ENCODE results near the gene PRR19.

Gene PRR19

DNA sequence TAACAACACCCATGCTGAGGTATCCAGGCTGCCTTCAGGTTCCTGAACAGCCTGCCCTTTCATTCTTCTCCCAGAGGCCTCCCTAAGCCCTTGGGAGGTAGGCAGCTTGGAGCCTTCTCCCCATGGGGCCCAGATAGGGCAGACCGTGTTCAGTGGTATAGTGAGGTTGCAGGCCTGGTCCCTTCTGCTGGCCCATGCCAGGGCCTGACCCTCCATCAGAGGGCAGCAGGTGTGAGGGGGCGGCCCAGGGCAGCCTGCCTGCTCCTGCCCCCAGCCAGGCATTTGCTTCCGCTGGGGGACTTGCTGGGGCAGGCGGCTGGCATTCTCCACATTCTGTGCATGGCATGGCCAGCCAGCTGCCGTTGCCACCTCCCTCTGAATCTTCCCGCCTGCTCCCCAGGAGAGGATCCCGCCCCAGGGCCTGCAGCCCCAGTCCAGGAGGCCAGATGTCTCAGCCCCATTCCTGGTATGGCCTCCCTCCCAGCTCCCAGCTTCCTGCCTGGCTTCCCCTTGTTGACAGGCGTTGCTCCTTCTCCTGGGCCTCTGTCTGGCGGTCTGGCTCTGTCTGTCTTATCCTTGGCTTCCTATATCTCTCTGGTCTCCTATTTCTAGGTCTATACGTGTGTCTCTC is 24.0 kb upstream of the PRR19 start:
- Histone ChIP-seq H3K4me3 (ENCODE audit: low read length) (no peak overlapping the region), H3K18ac (ENCODE audit: low read length) (no peak overlapping the region), H2BK15ac (replicated peaks; ENCODE audit: low read depth) (no peak overlapping the region), H3K4ac (ENCODE audit: low read depth, low read length) (no peak overlapping the region), H2AK5ac (ENCODE audit: low read length) (no peak overlapping the region), H4K8ac (ENCODE audit: low read depth, low read length) (no peak overlapping the region), H3K56ac (ENCODE audit: low read length) (no peak overlapping the region), H2BK5ac (ENCODE audit: low read length) (no peak overlapping the region), H2BK120ac (ENCODE audit: low read depth, low read length) (no peak overlapping the region), H3K4me1 (ENCODE audit: control insufficient read depth, low read depth, low read length) (peaks cover 9% of the 10 kb centered on the region), H3K36me3 (ENCODE audit: control insufficient read depth, insufficient read depth, low read length) (peaks cover 2% of the 10 kb centered on the region), H3K4me2 (ENCODE audit: low read length) (no peak overlapping the region), H3K79me2 (ENCODE audit: control insufficient read depth, insufficient read depth, low read length) (no peaks in the 10 kb centered on the region), H3K27me3 (ENCODE audit: insufficient read depth, low read length, poor library complexity) (no peaks in the 10 kb centered on the region), H3K9ac (ENCODE audit: low read length) (no peak overlapping the region), H3K79me1 (ENCODE audit: low read length) (peaks cover 2% of the 10 kb centered on the region), H3K27ac (ENCODE audit: low read depth, low read length) (no peak overlapping the region), H4K5ac (ENCODE audit: low read length) (no peak overlapping the region), H3K23ac (ENCODE audit: low read length) (no peak overlapping the region)
- DNase-seq = no peak
- no CpG with 5 or more reads among the region's 10 CpGs for WGBS (ENCODE audit: extremely low coverage, insufficient coverage, low lambda C conversion rate)

DNA sequence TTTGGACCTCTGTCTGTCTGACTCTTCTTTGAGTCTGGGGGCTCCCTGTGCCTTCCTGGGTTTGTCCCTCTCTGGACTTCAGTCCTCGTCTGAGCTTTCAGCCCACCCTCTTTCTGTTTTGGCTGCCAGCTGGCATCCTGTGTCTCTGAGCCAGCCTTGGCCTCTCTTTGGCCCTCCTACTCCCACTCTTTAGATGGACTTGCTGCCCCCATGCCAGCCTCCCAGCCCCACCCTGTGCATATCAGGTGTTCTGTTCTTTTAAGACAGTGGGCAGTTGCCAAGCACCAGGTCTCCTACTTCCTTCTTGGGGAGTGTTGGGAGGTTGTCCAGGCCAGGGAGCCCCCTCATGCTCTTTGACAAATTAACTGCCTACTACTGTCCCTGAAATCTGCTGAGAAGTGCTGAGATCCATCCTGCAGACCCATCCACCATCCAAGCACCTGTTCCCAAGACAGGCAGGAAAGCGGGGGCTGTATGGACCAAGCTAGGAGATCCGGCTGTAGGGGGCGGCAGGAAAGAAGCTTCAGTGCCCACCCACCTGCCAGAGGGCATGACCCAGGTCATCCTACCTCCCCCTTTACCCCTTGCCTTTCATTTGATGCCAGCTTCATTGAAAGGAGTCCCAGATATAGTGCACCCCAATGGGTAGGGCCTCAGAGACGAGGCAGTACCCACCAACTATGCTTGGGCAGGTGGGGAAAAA is 23.3 kb upstream of the PRR19 start:
- no peak overlapping the region for H3K4me2 ChIP-seq (ENCODE audit: low read length)
- peaks cover 6% of the 10 kb centered on the region for H3K79me1 ChIP-seq (ENCODE audit: low read length)
- H3K18ac ChIP-seq (ENCODE audit: low read length) = no peak overlapping the region
- no peak overlapping the region for H3K4me3 ChIP-seq (ENCODE audit: low read length)
- no peaks in the 10 kb centered on the region for H3K27me3 ChIP-seq (ENCODE audit: insufficient read depth, low read length, poor library complexity)
- no peak for DNase-seq
- no CpG with 5 or more reads among the region's 5 CpGs for WGBS (ENCODE audit: extremely low coverage, insufficient coverage, low lambda C conversion rate)
- H3K79me2 ChIP-seq (ENCODE audit: control insufficient read depth, insufficient read depth, low read length) = no peaks in the 10 kb centered on the region
- H2BK120ac ChIP-seq (ENCODE audit: low read depth, low read length) = no peak overlapping the region
- H4K5ac ChIP-seq (ENCODE audit: low read length) = no peak overlapping the region
- no peak overlapping the region for H3K56ac ChIP-seq (ENCODE audit: low read length)
- H3K36me3 ChIP-seq (ENCODE audit: control insufficient read depth, insufficient read depth, low read length) = peaks cover 2% of the 10 kb centered on the region
- H2BK5ac ChIP-seq (ENCODE audit: low read length) = no peak overlapping the region
- no peak overlapping the region for H3K27ac ChIP-seq (ENCODE audit: low read depth, low read length)
- H3K4ac ChIP-seq (ENCODE audit: low read depth, low read length) = no peak overlapping the region
- no peak overlapping the region for H4K8ac ChIP-seq (ENCODE audit: low read depth, low read length)
- H3K4me1 ChIP-seq (ENCODE audit: control insufficient read depth, low read depth, low read length) = peaks cover 13% of the 10 kb centered on the region
- H2AK5ac ChIP-seq (ENCODE audit: low read length) = no peak overlapping the region
- H3K23ac ChIP-seq (ENCODE audit: low read length) = no peak overlapping the region
- H3K9ac ChIP-seq (ENCODE audit: low read length) = no peak overlapping the region
- no peak overlapping the region for H2BK15ac ChIP-seq (replicated peaks; ENCODE audit: low read depth)

DNA sequence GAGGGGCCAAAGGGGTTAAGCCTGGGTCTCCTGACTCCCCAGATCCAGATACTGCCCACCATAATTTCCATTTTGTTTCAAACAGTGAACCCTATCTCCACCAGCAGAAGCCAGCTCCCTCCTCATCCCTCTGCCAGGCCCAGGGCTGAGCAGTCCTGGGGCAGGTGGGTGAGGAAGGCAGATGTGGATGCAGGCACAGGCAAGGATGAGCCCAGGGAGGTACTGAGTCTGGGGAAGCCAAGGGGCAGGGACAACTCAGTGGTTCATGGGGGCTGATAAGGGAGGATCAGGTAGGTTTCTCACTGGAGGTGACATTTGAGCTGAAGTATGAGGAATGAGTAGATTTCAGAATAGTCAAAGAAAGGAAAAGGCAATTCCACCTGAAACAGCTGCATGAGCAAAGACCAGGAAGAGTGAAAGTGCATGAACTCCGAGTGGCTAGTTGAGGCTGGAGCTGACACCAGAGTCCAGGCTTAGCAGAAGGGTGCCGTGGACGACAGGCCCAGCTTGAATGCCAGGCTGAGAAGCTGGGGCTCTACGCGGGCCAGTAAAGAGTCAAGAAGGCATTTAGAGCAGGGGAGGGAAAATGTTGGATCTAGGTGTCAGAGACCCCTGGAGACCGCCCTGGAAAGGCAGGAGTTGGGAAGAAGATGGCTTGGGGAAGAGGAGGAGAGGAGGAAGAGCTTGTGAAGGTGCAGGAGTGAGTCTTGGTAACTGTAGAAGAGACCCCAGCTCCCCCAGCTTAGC is 22.6 kb upstream of the PRR19 start:
- Histone ChIP-seq H3K4me3 (ENCODE audit: low read length) (no peak overlapping the region), H3K27me3 (ENCODE audit: insufficient read depth, low read length, poor library complexity) (no peaks in the 10 kb centered on the region), H3K4me2 (ENCODE audit: low read length) (peak overlapping the region; percentile 17), H3K56ac (ENCODE audit: low read length) (peak overlapping the region; percentile 71), H4K5ac (ENCODE audit: low read length) (no peak overlapping the region), H2BK15ac (replicated peaks; ENCODE audit: low read depth) (no peak overlapping the region), H3K36me3 (ENCODE audit: control insufficient read depth, insufficient read depth, low read length) (peaks cover 2% of the 10 kb centered on the region), H2AK5ac (ENCODE audit: low read length) (peak overlapping the region; percentile 46), H3K79me1 (ENCODE audit: low read length) (peaks cover 6% of the 10 kb centered on the region), H3K23ac (ENCODE audit: low read length) (no peak overlapping the region), H2BK5ac (ENCODE audit: low read length) (no peak overlapping the region), H3K18ac (ENCODE audit: low read length) (no peak overlapping the region), H3K9ac (ENCODE audit: low read length) (peak overlapping the region; percentile 50), H3K4me1 (ENCODE audit: control insufficient read depth, low read depth, low read length) (peaks cover 13% of the 10 kb centered on the region), H4K8ac (ENCODE audit: low read depth, low read length) (no peak overlapping the region), H2BK120ac (ENCODE audit: low read depth, low read length) (no peak overlapping the region), H3K4ac (ENCODE audit: low read depth, low read length) (no peak overlapping the region), H3K27ac (ENCODE audit: low read depth, low read length) (no peak overlapping the region), H3K79me2 (ENCODE audit: control insufficient read depth, insufficient read depth, low read length) (no peaks in the 10 kb centered on the region)
- DNase-seq = no peak
- no CpG with 5 or more reads among the region's 6 CpGs for WGBS (ENCODE audit: extremely low coverage, insufficient coverage, low lambda C conversion rate)

DNA sequence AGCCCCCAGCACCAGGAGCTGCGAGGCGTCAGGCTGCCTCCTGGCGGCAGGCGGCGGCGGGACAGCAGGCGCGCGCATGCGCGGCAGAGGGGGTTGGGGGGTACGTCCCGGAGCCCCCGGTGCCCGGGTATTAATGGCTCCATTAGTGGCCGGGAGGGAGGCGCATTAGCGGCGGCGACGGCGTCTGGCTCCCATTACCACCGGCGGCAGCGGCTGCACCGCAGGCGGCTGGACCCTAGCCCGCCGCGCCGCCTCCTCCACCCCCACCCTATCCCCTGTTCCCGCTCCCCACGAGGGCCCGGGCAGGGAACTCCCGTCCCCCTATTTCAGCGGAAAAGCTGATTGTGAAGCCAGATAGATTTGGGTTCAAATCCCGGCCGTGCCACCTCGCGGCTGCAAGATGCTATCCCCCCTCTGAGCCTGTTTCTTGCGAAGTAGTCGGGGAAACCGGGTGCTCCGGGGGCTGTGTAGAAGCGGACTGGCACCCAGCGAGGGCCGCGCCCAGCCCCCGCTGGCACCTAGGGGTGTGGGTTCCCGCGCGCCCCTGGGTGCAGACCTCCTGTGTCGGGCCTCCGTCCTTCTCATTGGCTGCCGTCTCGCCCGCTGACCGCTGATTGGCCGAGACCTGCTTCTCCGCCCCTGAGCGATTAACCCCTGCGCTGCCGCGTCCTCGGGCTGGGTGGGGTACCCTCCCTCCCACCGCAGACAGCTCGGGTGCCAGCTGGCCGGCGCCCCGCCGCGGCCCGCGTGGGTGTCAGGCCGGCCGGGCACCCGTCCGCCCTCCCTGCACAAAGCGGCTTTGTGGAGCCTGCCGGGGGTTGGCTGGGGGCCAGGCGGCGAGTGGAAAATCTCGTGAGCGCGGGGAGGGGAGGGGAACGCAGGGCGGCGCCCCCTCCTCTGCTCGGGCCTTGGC is 21.8 kb upstream of the PRR19 start:
- H4K8ac ChIP-seq (ENCODE audit: low read depth, low read length) = peak overlapping the region; percentile 7
- no peaks in the 10 kb centered on the region for H3K27me3 ChIP-seq (ENCODE audit: insufficient read depth, low read length, poor library complexity)
- peak overlapping the region; percentile 71 for H3K4ac ChIP-seq (ENCODE audit: low read depth, low read length)
- H3K56ac ChIP-seq (ENCODE audit: low read length) = peak overlapping the region; percentile 90
- H2BK15ac ChIP-seq (replicated peaks; ENCODE audit: low read depth) = no peak overlapping the region
- H3K4me2 ChIP-seq (ENCODE audit: low read length) = peak overlapping the region; percentile 64
- no peak overlapping the region for H4K5ac ChIP-seq (ENCODE audit: low read length)
- no peak overlapping the region for H2BK5ac ChIP-seq (ENCODE audit: low read length)
- peak overlapping the region; percentile 65 for H3K27ac ChIP-seq (ENCODE audit: low read depth, low read length)
- peak overlapping the region; percentile 86 for H3K18ac ChIP-seq (ENCODE audit: low read length)
- peak overlapping the region; percentile 58 for H3K4me3 ChIP-seq (ENCODE audit: low read length)
- H3K79me1 ChIP-seq (ENCODE audit: low read length) = peaks cover 11% of the 10 kb centered on the region
- H3K23ac ChIP-seq (ENCODE audit: low read length) = no peak overlapping the region
- H2BK120ac ChIP-seq (ENCODE audit: low read depth, low read length) = peak overlapping the region; percentile 46
- H2AK5ac ChIP-seq (ENCODE audit: low read length) = no peak overlapping the region
- no CpG with 5 or more reads among the region's 89 CpGs for WGBS (ENCODE audit: extremely low coverage, insufficient coverage, low lambda C conversion rate)
- H3K79me2 ChIP-seq (ENCODE audit: control insufficient read depth, insufficient read depth, low read length) = peaks cover 5% of the 10 kb centered on the region
- no peaks in the 10 kb centered on the region for H3K36me3 ChIP-seq (ENCODE audit: control insufficient read depth, insufficient read depth, low read length)
- peaks cover 13% of the 10 kb centered on the region for H3K4me1 ChIP-seq (ENCODE audit: control insufficient read depth, low read depth, low read length)
- H3K9ac ChIP-seq (ENCODE audit: low read length) = peak overlapping the region; percentile 71
- DNase-seq = peak; percentile 76

DNA sequence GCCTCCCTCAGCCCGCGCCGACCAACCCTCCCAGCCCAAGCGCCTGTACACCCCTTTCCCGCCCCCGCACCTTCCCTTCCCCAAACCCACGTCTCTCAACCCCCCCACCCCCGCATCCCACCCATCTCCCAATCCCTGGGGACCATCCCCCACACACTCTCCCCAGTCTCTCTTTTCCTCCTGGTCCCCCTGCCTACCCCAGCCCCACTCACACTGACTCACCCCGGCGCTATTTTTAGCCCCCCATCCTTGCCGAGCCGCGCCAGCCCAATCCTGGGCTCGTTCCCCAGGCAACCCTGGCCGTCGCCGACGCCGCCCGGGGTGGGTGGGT is 21.2 kb upstream of the PRR19 start:
- no peak overlapping the region for H3K23ac ChIP-seq (ENCODE audit: low read length)
- no peaks in the 10 kb centered on the region for H3K36me3 ChIP-seq (ENCODE audit: control insufficient read depth, insufficient read depth, low read length)
- H3K79me1 ChIP-seq (ENCODE audit: low read length) = peaks cover 14% of the 10 kb centered on the region
- DNase-seq = peak; percentile 45
- H3K79me2 ChIP-seq (ENCODE audit: control insufficient read depth, insufficient read depth, low read length) = peaks cover 10% of the 10 kb centered on the region
- peak overlapping the region; percentile 90 for H3K56ac ChIP-seq (ENCODE audit: low read length)
- peak overlapping the region; percentile 71 for H3K9ac ChIP-seq (ENCODE audit: low read length)
- no CpG with 5 or more reads among the region's 20 CpGs for WGBS (ENCODE audit: extremely low coverage, insufficient coverage, low lambda C conversion rate)
- H4K5ac ChIP-seq (ENCODE audit: low read length) = no peak overlapping the region
- peak overlapping the region; percentile 71 for H3K4ac ChIP-seq (ENCODE audit: low read depth, low read length)
- peak overlapping the region; percentile 64 for H3K4me2 ChIP-seq (ENCODE audit: low read length)
- H3K27me3 ChIP-seq (ENCODE audit: insufficient read depth, low read length, poor library complexity) = no peaks in the 10 kb centered on the region
- H2BK5ac ChIP-seq (ENCODE audit: low read length) = no peak overlapping the region
- H4K8ac ChIP-seq (ENCODE audit: low read depth, low read length) = no peak overlapping the region
- no peak overlapping the region for H2BK15ac ChIP-seq (replicated peaks; ENCODE audit: low read depth)
- H2AK5ac ChIP-seq (ENCODE audit: low read length) = no peak overlapping the region
- peak overlapping the region; percentile 58 for H3K4me3 ChIP-seq (ENCODE audit: low read length)
- peak overlapping the region; percentile 65 for H3K27ac ChIP-seq (ENCODE audit: low read depth, low read length)
- peaks cover 13% of the 10 kb centered on the region for H3K4me1 ChIP-seq (ENCODE audit: control insufficient read depth, low read depth, low read length)
- peak overlapping the region; percentile 46 for H2BK120ac ChIP-seq (ENCODE audit: low read depth, low read length)
- H3K18ac ChIP-seq (ENCODE audit: low read length) = peak overlapping the region; percentile 86
